NCI-H446 treated with DMSO at 0.1 percent for 48 hours (cell line): ENCODE measurements around the gene LHFPL3.
"Not testable (repeated sequence)": the region's sequence is repeated elsewhere in the genome, so short reads cannot be mapped to it uniquely, and the experiment has no call there.

Experiments
- DNase-seq: peaks from one replicate; lab custom pipeline; 2025; lab: John Stamatoyannopoulos, UW

Gene LHFPL3

GRCh38 chr7:104595591-104595990 is 267.2 kb downstream of the LHFPL3 start:
- DNase-seq, result not testable (repeated sequence)

- DNase-seq, result no peak
Observed at GRCh38 chr7:104603957-104604356, 275.6 kb downstream of the LHFPL3 start.

GRCh38 chr7:104604706-104605105 is 276.3 kb downstream of the LHFPL3 start:
- no peak for DNase-seq

DNA sequence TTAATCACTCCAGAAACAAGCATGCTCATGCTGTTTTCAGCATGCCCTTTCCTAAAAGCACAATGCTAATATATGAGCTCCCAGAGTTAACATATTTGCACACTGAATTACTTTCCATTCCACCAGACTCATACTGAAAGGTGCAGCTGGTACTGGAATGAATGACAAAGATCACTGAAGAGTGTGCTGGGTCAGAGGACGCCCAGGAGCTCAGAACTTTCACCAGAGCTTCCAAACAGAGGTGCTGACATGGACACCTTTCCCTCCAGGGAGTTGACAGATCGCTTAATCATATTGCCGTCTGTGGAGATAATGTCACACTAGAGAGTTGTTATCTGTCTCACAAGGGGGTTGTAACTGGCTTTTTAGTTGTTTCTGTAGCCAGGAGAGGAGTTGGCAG is 292.9 kb downstream of the LHFPL3 start:
- no peak for DNase-seq

GRCh38 chr7:104625956-104626355 is 297.6 kb downstream of the LHFPL3 start:
- no peak for DNase-seq

DNA sequence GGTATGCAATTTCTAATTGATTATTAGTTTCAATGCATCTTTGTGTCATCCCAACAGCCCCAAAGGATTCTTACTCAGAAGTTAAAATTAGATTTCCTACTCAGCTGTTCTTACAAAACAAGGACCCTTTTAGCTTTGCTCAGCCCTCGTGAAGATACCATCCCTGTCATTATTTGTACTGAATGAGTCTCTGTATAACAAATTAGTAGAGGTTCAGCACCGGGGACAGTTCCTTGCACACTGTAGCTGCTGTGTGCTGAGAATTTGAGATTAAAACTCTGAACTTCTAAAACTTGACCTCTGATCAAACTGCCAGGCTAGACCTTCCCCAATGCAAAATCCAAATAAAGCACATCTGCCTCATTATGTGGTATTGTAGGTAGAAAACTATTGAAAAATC is 299.1 kb downstream of the LHFPL3 start:
- no peak for DNase-seq

DNA sequence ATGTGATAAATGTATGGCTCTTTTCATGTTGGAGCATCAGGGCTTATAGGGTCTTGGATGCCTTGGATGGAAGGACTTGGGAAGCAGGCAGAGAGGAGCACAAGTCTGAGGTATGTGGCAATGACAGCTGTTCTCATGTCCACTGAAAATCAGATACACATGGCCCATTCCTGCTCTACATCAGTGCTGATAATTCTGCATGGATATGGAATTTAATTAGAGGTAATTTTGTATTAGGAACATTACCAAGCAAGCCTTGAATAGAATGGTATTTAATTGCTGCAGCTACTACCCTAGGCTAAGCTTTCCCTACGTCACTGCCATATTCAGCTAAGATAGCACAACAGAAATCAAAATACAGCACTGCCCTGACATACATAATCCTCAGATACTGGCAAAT is 299.6 kb downstream of the LHFPL3 start:
- no peak for DNase-seq

DNA sequence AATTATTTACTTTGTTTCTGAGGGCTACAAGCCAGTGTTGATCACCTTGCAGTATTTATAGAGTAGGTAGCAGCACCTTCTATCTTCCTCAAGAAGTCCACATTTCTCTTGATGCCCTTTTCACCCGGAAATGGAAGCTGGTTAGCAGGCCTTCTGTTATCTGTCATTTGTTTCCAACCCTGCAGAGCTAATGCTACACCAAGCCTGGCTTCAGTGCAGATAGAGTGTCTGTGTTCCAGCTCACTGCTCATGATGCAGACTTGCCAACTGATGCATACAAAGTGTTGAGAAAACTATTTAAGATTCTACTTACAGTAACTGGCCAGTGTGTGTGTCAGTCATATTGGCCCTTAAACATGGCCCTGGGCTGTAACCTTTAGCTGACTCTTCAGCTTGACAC is 301.0 kb downstream of the LHFPL3 start:
- no peak for DNase-seq

- no peak for DNase-seq
Observed at GRCh38 chr7:104640506-104640905, 312.1 kb downstream of the LHFPL3 start.

- no peak for DNase-seq
Observed at GRCh38 chr7:104642560-104642959, 314.2 kb downstream of the LHFPL3 start.

DNA sequence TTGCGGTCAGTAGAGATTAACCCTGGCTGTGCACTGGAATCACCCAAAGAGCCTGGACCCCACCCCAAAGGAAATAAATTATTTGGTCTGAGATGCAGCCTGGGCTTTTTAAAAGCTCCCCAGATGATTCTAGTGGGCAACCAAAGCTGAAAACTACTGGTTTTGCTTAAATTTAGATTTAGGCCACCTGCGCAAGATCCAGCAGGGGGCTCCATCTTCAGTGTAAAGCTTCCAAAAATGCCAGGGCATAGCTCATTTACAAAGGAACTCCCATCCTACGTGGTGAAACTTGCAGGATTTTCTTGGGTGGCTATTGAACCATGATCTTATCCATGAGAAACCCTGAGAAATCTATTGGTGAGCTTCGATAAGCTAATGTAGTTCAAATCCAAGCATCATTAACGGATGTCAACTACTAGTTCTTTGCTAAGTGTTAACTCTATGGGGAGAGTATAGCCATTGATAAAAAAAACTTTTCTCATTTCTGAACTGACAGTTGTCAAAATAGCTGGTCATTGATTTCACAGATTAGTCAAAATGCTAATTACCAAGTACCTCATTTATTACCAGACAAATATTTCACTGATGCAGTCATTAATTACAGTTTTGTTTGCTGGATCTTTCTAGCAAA is 315.3 kb downstream of the LHFPL3 start:
- no peak for DNase-seq

- DNase-seq, result no peak
Observed at GRCh38 chr7:104650991-104651640, 322.7 kb downstream of the LHFPL3 start.

GRCh38 chr7:104652434-104652833 is 324.0 kb downstream of the LHFPL3 start:
- DNase-seq, result no peak

DNA sequence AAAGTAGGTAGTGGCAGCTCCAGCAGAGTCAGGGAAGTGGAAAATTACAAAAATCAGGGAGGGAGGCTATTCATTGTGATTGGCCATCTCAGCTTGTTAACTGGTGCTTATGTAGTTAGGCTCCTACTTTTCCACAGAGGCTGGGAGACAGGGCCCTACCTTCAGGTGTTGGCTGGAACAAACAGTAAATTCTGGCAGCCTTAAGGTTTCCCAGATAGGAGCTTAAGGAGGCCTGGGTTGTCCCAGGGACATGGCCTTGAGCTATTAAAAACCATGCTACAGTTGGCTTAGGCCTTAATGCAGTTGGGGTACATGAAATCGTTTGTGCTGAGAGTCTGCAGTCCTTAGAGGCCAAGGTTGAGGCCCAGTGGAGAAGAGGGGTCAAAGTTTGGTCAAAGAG is 324.5 kb downstream of the LHFPL3 start:
- no peak for DNase-seq

DNA sequence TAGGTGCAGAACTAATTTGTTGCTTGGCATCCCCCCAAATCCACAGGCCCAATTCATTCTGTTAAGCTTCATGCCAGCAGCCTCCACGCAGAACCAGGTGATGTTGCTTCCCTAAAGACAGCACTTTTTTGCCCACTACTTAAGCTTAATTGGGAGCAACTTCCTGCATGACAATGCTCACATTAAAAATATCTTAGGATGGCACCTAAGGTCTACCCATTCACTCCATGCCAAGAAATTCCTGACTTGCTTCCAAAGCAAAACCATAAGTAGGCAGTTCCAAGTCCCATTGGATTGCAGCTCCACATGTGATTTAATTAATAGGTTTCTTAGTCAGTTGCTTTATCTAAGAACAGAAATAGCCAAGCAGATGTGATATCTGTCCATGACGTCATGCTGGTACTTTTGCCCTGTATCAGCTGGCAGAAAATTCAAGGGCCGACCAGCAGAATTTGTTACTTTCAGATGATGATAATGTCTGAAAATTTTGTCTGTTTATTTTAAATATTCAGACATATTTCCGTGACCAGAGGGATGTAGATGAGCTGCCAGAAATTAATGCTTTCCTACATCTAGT is 325.5 kb downstream of the LHFPL3 start:
- no peak for DNase-seq

DNA sequence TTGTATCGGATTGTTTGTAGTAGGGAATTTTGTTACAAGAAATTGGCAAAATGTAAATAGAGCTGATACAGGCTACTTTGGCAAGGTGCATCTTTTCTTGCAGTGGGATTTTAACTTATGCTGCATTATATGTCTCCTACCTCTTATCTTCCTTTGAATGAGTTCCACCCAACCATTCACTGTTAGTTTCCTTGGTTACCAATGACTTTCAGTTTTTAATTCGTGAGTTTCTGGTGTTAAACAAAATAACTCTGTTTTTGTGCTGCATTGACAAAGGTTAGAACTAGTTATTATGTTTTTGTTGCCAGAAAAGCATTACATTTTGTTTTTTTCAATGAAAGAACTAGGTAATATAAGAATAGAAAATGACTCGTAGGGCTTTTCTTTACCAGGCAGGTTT is 327.2 kb downstream of the LHFPL3 start:
- DNase-seq, result no peak

- DNase-seq, result no peak
Observed at GRCh38 chr7:104656467-104656866, 328.1 kb downstream of the LHFPL3 start.

DNA sequence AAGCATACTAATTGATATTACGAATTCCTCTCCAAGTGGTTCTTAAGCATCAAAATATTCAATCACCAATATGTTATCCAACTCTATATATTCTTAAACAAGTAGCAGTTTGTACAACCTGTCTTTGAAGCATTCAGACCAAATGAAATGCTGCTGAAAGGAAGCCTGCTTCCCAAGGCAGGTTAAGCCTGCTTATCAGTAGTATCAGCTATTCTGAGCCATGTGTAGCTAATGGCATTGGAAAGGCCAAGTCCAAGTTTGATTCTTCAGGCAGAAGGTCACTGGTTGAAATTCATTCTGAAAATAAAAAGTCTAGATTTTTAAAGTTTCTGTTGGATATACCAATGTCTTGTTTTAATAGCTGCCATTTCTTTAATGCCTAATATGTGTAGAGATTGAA is 328.7 kb downstream of the LHFPL3 start:
- no peak for DNase-seq

DNA sequence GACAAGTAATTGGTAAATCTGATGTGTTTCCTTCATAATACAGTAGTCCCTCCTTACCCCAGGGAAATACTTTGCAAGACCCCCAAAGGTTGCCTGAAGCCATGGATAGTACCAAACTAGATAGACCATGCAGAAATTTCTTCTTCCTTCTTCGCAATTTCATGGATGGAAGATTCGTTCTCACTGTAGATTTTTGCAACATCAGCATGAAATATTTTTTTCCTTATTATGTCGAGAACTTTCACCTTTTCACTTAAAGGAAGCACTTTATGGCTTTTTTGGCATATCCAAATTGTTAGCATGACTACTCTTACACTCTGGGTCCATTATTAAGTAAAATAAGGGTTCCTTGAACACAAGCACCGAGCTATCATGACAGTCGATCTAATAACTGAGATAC is 333.2 kb downstream of the LHFPL3 start:
- no peak for DNase-seq

- DNase-seq, result no peak
Observed at GRCh38 chr7:104664648-104665047, 336.2 kb downstream of the LHFPL3 start.

GRCh38 chr7:104677587-104677986 is 349.2 kb downstream of the LHFPL3 start:
- DNase-seq, result no peak

GRCh38 chr7:104679085-104679484 is 350.7 kb downstream of the LHFPL3 start:
- DNase-seq, result no peak

DNA sequence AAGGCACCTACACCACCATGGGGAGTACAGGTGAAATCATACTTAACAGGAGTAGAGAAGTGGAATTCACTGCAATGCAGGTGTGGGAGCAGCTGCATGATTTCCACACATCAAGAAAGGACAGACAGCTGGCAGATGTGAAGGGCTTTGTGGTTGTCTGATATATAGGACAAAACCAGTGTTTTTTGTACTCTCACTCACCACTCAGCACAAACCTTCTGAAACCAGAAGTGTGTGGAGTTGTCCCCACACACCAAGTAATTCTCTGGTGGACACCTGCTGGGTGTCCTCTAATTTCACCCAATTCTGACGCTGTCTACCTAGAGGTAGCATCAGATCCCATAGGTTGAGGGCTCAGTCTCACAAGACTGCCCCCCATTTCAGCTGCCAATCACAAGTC is 357.9 kb downstream of the LHFPL3 start:
- no peak for DNase-seq

GRCh38 chr7:104694710-104695109 is 366.3 kb downstream of the LHFPL3 start:
- DNase-seq, result no peak
